CD4-positive, CD25-positive, alpha-beta regulatory T cell (primary cell): ENCODE results near the gene UBL4B. TPM values are rescaled to one million over a fixed set of nuclear protein-coding genes. Genes with fewer than 3 reads are reported as not detected.

Source experiments
- ATAC-seq, 2 donors: fragments of 150-1000 bp; cut with Tn5 transposase; one replicate each; pipeline ENCODE4 v1.10.0; 2021; ENCODE audit warnings: low read depth in 2 of 2, moderate number of reproducible peaks in 2 of 2, moderate library complexity in 1 of 2
- DNase-seq, 3 donors: peaks; one replicate each; pipeline versions ENCODE4 v3.0.0 to v3.0.0-alpha.2; 2012 to 2022; ENCODE audit warnings: mixed read lengths in 1 of 3
- H3K27ac ChIP-seq: one replicate; pipeline ENCODE4 v1.7.0; 2013; ENCODE audit warnings: mild to moderate bottlenecking, low read length; ENCODE audit not compliant: insufficient read depth, poor library complexity, severe bottlenecking
- H3K27me3 ChIP-seq: one replicate; pipeline ENCODE4 v1.7.0; 2013; ENCODE audit warnings: low read length; ENCODE audit not compliant: control insufficient read depth, insufficient read depth
- H3K36me3 ChIP-seq: one replicate; pipeline ENCODE4 v1.7.0; 2013; ENCODE audit warnings: mild to moderate bottlenecking, low read length, moderate library complexity; ENCODE audit not compliant: control insufficient read depth, insufficient read depth
- H3K4me1 ChIP-seq: 2 replicates; pipeline ENCODE4 v1.7.0; 2013; ENCODE audit warnings: mild to moderate bottlenecking, low read length; ENCODE audit not compliant: insufficient read depth, control insufficient read depth, poor library complexity, severe bottlenecking
- H3K4me3 ChIP-seq: one replicate; pipeline ENCODE4 v1.7.0; 2013; ENCODE audit warnings: low read depth, mild to moderate bottlenecking, low read length, moderate library complexity
- H3K9me3 ChIP-seq, 2 experiments: 1 replicate in 1 of 2; 2 replicates in 1 of 2; pipeline ENCODE4 v1.7.0; 2013; ENCODE audit warnings: low read length in 2 of 2, mild to moderate bottlenecking in 1 of 2, moderate library complexity in 1 of 2; ENCODE audit not compliant: control insufficient read depth in 2 of 2
- H3K27ac Mint-ChIP-seq, 3 donors: one replicate each; pipeline ENCODE4 v1.8.0; 2020 to 2022; ENCODE audit warnings: mild to moderate bottlenecking in 3 of 3, mixed read lengths in 3 of 3, moderate library complexity in 2 of 3
- H3K27me3 Mint-ChIP-seq: one replicate; pipeline ENCODE4 v1.8.0; 2022; ENCODE audit warnings: mild to moderate bottlenecking, mixed read lengths
- H3K36me3 Mint-ChIP-seq: one replicate; pipeline ENCODE4 v1.8.0; 2020; ENCODE audit warnings: mixed read lengths
- H3K4me1 Mint-ChIP-seq, 4 donors: one replicate each; pipeline ENCODE4 v1.8.0; 2020 to 2022; ENCODE audit warnings: mixed read lengths in 4 of 4, mild to moderate bottlenecking in 1 of 4
- H3K4me3 Mint-ChIP-seq, 4 donors: one replicate each; pipeline ENCODE4 v1.8.0; 2020 to 2022; ENCODE audit warnings: mild to moderate bottlenecking in 4 of 4, mixed read lengths in 4 of 4, moderate library complexity in 3 of 4
- H3K9me3 Mint-ChIP-seq, 7 donors: one replicate each; pipeline ENCODE4 v1.8.0; 2020 to 2022; ENCODE audit warnings: mixed read lengths in 7 of 7, mild to moderate bottlenecking in 3 of 7, moderate library complexity in 2 of 7
- polyA plus RNA-seq, 4 donors: library from polyadenylated mRNA; unstranded; fragments of 300-500 nt; fragmentation: Illumina TruSeq; gene quantifications; one replicate each; pipeline ENCODE4 v1.2.3, GENCODE V29; 2021
- total RNA-seq: library from RNA; stranded (reverse); gene quantifications from one replicate; pipeline ENCODE4 v1.2.3, GENCODE V29; 2022

The UBL4B gene
- total and polyA plus RNA-seq, 5 donors from 2014 or later, result not detected

- H3K27ac ChIP-seq, result no peak overlapping the region
- H3K9me3 ChIP-seq, result no peaks in the 10 kb centered on the region
- no peak overlapping the region for H3K4me3 Mint-ChIP-seq
- peaks cover 21% of the 10 kb centered on the region for H3K27me3 ChIP-seq
- H3K36me3 ChIP-seq, result no peaks in the 10 kb centered on the region
- DNase-seq (no peak), ATAC-seq (no peak)
- no peak overlapping the region for H3K27ac Mint-ChIP-seq
- peaks cover 7% of the 10 kb centered on the region for H3K4me1 ChIP-seq
- H3K36me3 Mint-ChIP-seq, result no peaks in the 10 kb centered on the region
- H3K4me1 Mint-ChIP-seq, result peaks cover 0 to 17% (median 10%) of the 10 kb centered on the region in 4 donors
- H3K9me3 Mint-ChIP-seq, result peaks cover 0 to 4% (median 0%) of the 10 kb centered on the region in 7 donors
- H3K27me3 Mint-ChIP-seq, result peaks cover 54% of the 10 kb centered on the region
- H3K4me3 ChIP-seq, result no peak overlapping the region
These were observed 23.4 kb downstream of the UBL4B start for GRCh38 chr1:110135666-110136065.

GRCh38 chr1:110136911-110137310 is 24.7 kb downstream of the UBL4B start:
- Histone ChIP-seq H3K27ac (no peak overlapping the region), H3K9me3 (no peaks in the 10 kb centered on the region), H3K4me3 (no peak overlapping the region), H3K36me3 (no peaks in the 10 kb centered on the region), H3K27me3 (peaks cover 17% of the 10 kb centered on the region), H3K4me1 (peaks cover 7% of the 10 kb centered on the region)
- H3K4me3 Mint-ChIP-seq, result peak overlapping the region in 1 of 4 donors; percentile 36
- H3K36me3 Mint-ChIP-seq, result no peaks in the 10 kb centered on the region
- peak overlapping the region in 1 of 3 donors; percentile 43 for H3K27ac Mint-ChIP-seq
- peaks cover 53% of the 10 kb centered on the region for H3K27me3 Mint-ChIP-seq
- peaks cover 0 to 4% (median 0%) of the 10 kb centered on the region in 7 donors for H3K9me3 Mint-ChIP-seq
- ATAC-seq, result no peak
- H3K4me1 Mint-ChIP-seq, result peaks cover 0 to 14% (median 10%) of the 10 kb centered on the region in 4 donors
- peak in 2 of 3 donors; percentile 24 to 41 for DNase-seq

DNA sequence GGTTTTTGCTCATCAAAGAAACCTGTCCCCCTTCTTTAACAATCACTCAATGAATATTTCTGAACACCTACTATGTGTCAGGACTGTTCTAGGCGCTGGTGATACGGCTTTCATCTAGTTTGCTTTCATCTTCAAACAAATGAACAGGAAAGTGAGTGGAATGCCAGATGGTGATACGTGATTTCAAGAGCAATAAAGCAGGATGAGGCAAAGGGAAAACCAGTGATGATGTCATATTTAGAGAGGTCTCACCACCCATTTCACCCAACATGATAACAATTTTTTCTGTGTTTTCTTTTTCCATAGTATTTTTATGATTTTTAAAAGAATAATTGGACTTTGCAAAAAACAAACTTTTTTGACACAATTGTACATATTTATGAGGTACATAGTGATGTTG is 26.7 kb downstream of the UBL4B start:
- Mint-ChIP-seq H3K27ac (no peak overlapping the region), H3K4me1 (peaks cover 0 to 14% (median 10%) of the 10 kb centered on the region in 4 donors), H3K27me3 (peaks cover 42% of the 10 kb centered on the region), H3K9me3 (peaks cover 0 to 4% (median 0%) of the 10 kb centered on the region in 7 donors), H3K36me3 (no peaks in the 10 kb centered on the region), H3K4me3 (no peak overlapping the region)
- Histone ChIP-seq H3K27ac (no peak overlapping the region), H3K9me3 (no peaks in the 10 kb centered on the region), H3K27me3 (peaks cover 19% of the 10 kb centered on the region), H3K36me3 (no peaks in the 10 kb centered on the region), H3K4me1 (peaks cover 7% of the 10 kb centered on the region), H3K4me3 (no peak overlapping the region)
- ATAC-seq (no peak), DNase-seq (no peak)

GRCh38 chr1:110144366-110144765 is 32.1 kb downstream of the UBL4B start:
- Mint-ChIP-seq H3K27ac (no peak overlapping the region), H3K27me3 (peaks cover 16% of the 10 kb centered on the region), H3K9me3 (peaks cover 0 to 1% (median 0%) of the 10 kb centered on the region in 7 donors), H3K4me3 (no peak overlapping the region), H3K36me3 (no peaks in the 10 kb centered on the region), H3K4me1 (peaks cover 0 to 1% (median 0%) of the 10 kb centered on the region in 4 donors)
- Histone ChIP-seq H3K27me3 (peaks cover 41% of the 10 kb centered on the region), H3K4me1 (no peaks in the 10 kb centered on the region), H3K27ac (no peak overlapping the region), H3K9me3 (no peaks in the 10 kb centered on the region), H3K36me3 (no peaks in the 10 kb centered on the region), H3K4me3 (no peak overlapping the region)
- DNase-seq (no peak), ATAC-seq (no peak)

DNA sequence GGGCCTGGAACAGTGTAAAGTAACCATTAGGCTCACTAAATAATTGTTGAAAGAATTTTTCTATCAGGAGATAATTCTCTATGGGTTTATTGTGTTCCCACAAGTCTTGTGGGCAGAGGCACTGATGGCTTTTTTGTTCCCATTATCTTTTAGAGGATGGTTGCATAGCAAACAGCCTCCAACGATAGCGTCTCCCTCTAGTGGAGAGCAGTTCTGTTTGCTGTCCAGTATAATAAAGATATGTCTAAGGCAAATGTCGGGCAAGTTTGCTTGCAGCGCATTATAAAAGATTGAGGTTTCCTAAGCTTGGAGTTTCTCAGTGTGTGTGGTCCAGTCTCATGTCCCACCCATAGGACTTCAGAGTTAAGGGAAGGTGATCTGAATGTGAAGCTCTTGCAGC is 36.7 kb downstream of the UBL4B start:
- peak in 1 of 3 donors; percentile 5 for DNase-seq
- no peaks in the 10 kb centered on the region for H3K36me3 ChIP-seq
- Mint-ChIP-seq H3K27me3 (peaks cover 29% of the 10 kb centered on the region), H3K9me3 (peaks cover 0 to 2% (median 0%) of the 10 kb centered on the region in 7 donors), H3K4me1 (peaks cover 0 to 7% (median 0%) of the 10 kb centered on the region in 4 donors), H3K4me3 (no peak overlapping the region), H3K27ac (no peak overlapping the region), H3K36me3 (no peaks in the 10 kb centered on the region)
- H3K9me3 ChIP-seq, result no peaks in the 10 kb centered on the region
- peaks cover 44% of the 10 kb centered on the region for H3K27me3 ChIP-seq
- H3K4me1 ChIP-seq, result no peaks in the 10 kb centered on the region
- no peak overlapping the region for H3K27ac ChIP-seq
- no peak overlapping the region for H3K4me3 ChIP-seq
- no peak for ATAC-seq

DNA sequence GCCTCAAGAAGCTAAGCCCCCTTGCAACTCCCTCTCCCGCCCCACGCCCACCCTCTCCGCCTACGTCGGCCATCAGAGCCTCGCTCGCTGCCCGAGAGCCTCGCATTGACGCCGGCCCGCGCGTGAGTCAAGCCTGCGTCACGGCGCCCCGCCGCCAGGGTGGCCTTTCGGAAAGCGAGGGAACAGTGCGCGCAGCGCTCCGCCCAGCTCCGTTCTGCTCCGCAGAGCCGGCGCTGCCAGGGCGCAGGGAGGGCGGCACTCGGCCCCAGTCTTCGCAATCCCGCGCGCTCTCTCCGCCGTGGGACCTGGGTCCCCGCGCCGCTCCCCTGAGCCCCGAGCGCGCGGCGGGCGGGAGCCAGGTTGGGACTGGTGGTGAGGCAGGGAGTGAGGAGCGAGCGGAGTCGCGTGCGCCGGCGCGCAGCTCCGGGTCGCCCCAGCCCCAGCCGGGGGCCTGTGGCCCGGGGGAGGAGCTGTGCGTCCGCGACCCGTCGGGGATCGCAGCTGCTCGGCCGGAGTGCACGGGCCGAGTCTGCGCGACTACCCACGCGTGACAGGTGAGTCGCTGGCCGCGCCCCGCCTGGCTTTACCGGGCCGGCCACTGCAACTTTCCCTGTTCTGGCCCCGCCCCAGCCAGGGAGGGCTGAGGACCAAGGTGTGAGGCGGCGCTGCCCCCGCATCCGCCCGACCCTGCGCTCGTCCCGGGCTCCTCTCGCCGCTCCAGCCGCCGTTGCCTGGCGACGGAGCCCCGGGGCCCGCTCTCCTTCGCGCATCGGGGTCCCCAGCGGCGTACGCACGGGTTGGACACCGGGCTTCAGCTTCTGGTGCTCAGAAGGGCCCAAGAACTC is 38.3 kb downstream of the UBL4B start, which contains the start of gene SLC6A17:
Gene SLC6A17, plus strand, starts transcription at position 165 of the 845 bp plus-strand sequence. CDS start 16,436 bp downstream, outside the sequence.
- no peak within 1 kb of the TSS for H3K4me3 ChIP-seq
- H3K4me1 ChIP-seq, result no peaks in the 10 kb centered on the region
- ATAC-seq (no peak), DNase-seq (peak in 1 of 3 donors; percentile 16)
- H3K4me3 Mint-ChIP-seq, result no peak within 1 kb of the TSS
- H3K4me1 Mint-ChIP-seq, result peaks cover 0 to 7% (median 0%) of the 10 kb centered on the region in 4 donors
- peaks cover 0 to 2% (median 0%) of the 10 kb centered on the region in 7 donors for H3K9me3 Mint-ChIP-seq
- H3K27me3 Mint-ChIP-seq, result peaks cover 45% of the 10 kb centered on the region
- no peaks in the 10 kb centered on the region for H3K36me3 ChIP-seq
- H3K27me3 ChIP-seq, result peaks cover 36% of the 10 kb centered on the region
- H3K36me3 Mint-ChIP-seq, result no peaks in the 10 kb centered on the region
- no peak within 1 kb of the TSS for H3K27ac Mint-ChIP-seq
- no peak within 1 kb of the TSS for H3K27ac ChIP-seq
- no peaks in the 10 kb centered on the region for H3K9me3 ChIP-seq

- Histone ChIP-seq H3K9me3 (peaks cover 0 to 3% of the 10 kb centered on the region in 2 experiments), H3K27ac (no peak overlapping the region), H3K4me3 (no peak overlapping the region), H3K27me3 (peaks cover 34% of the 10 kb centered on the region), H3K4me1 (no peaks in the 10 kb centered on the region), H3K36me3 (no peaks in the 10 kb centered on the region)
- Mint-ChIP-seq H3K4me3 (no peak overlapping the region), H3K4me1 (peaks cover 0 to 7% (median 0%) of the 10 kb centered on the region in 4 donors), H3K27ac (no peak overlapping the region), H3K36me3 (no peaks in the 10 kb centered on the region), H3K27me3 (peaks cover 48% of the 10 kb centered on the region), H3K9me3 (peaks cover 0 to 2% (median 0%) of the 10 kb centered on the region in 7 donors)
- DNase-seq (no peak), ATAC-seq (no peak)
These were observed 39.0 kb downstream of the UBL4B start for GRCh38 chr1:110151175-110151669.
